Duodenal mucosa (tissue), 2 donors: Measurements from ENCODE around the gene BLVRA.
"Not testable (repeated sequence)": the region's sequence is repeated elsewhere in the genome, so short reads cannot be mapped to it uniquely, and the experiment has no call there.

Experiments used
- H3K27ac ChIP-seq: one replicate; pipeline ENCODE4 v1.7.0; 2013; ENCODE audit warnings: low read depth, low read length
- H3K27me3 ChIP-seq, 2 donors: one replicate each; pipeline ENCODE4 v1.7.0; 2013; ENCODE audit warnings: low read length in 2 of 2, control low read depth in 1 of 2; ENCODE audit not compliant: insufficient read depth in 2 of 2, control insufficient read depth in 1 of 2
- H3K36me3 ChIP-seq, 2 donors: one replicate each; pipeline ENCODE4 v1.7.0; 2013; ENCODE audit warnings: low read length in 2 of 2, control low read depth in 1 of 2; ENCODE audit not compliant: insufficient read depth in 2 of 2, control insufficient read depth in 1 of 2
- H3K4me1 ChIP-seq, 2 donors: one replicate each; pipeline ENCODE4 v1.7.0; 2013; ENCODE audit warnings: low read length in 2 of 2, control low read depth in 1 of 2; ENCODE audit not compliant: insufficient read depth in 2 of 2, control insufficient read depth in 1 of 2
- H3K4me3 ChIP-seq, 2 donors: one replicate each; pipeline ENCODE4 v1.7.0; 2013; ENCODE audit warnings: low read length in 2 of 2, low read depth in 1 of 2
- H3K9ac ChIP-seq, 2 donors: one replicate each; pipeline ENCODE4 v1.7.0; 2013; ENCODE audit warnings: low read length in 2 of 2, low read depth in 1 of 2
- H3K9me3 ChIP-seq, 2 donors: one replicate each; pipeline ENCODE4 v1.7.0; 2013; ENCODE audit warnings: low read length in 2 of 2, control low read depth in 1 of 2; ENCODE audit not compliant: control insufficient read depth in 1 of 2

Gene BLVRA

GRCh38 chr7:43792471-43793150 lies 34.1 kb downstream of the BLVRA start:
- H3K4me3 ChIP-seq: no peak overlapping the region
- no peak overlapping the region for H3K27ac ChIP-seq
- no peaks in the 10 kb centered on the region for H3K27me3 ChIP-seq
- no peaks in the 10 kb centered on the region for H3K4me1 ChIP-seq
- H3K9ac ChIP-seq: no peak overlapping the region
- H3K36me3 ChIP-seq: peaks cover 3 to 18% of the 10 kb centered on the region in 2 donors
- no peaks in the 10 kb centered on the region for H3K9me3 ChIP-seq

GRCh38 chr7:43799605-43800004 lies 41.1 kb downstream of the BLVRA start:
- no peaks in the 10 kb centered on the region for H3K4me1 ChIP-seq
- no peak overlapping the region for H3K27ac ChIP-seq
- H3K9ac ChIP-seq: no peak overlapping the region
- no peaks in the 10 kb centered on the region for H3K27me3 ChIP-seq
- H3K9me3 ChIP-seq: no peaks in the 10 kb centered on the region
- peaks cover 0 to 8% of the 10 kb centered on the region in 2 donors for H3K36me3 ChIP-seq
- no peak overlapping the region for H3K4me3 ChIP-seq

- H3K9ac ChIP-seq: no peak overlapping the region
- no peak overlapping the region for H3K4me3 ChIP-seq
- H3K4me1 ChIP-seq: no peaks in the 10 kb centered on the region
- H3K27ac ChIP-seq: no peak overlapping the region
- H3K27me3 ChIP-seq: no peaks in the 10 kb centered on the region
- no peaks in the 10 kb centered on the region for H3K9me3 ChIP-seq
- peaks cover 0 to 8% of the 10 kb centered on the region in 2 donors for H3K36me3 ChIP-seq
Measured at GRCh38 chr7:43803865-43804264, 45.4 kb downstream of the BLVRA start.

- peaks cover 0 to 7% of the 10 kb centered on the region in 2 donors for H3K36me3 ChIP-seq
Measured at GRCh38 chr7:43808410-43808809, 49.9 kb downstream of the BLVRA start.

GRCh38 chr7:43810195-43810941 lies 51.9 kb downstream of the BLVRA start:
- H3K9ac ChIP-seq, H3K27ac ChIP-seq, H3K9me3 ChIP-seq, H3K4me3 ChIP-seq, H3K36me3 ChIP-seq, H3K27me3 ChIP-seq, H3K4me1 ChIP-seq: not testable (repeated sequence)

More at GRCh38 chr7:43808410-43808809, 49.9 kb downstream of the BLVRA start:
- H3K27me3 ChIP-seq: no peaks in the 10 kb centered on the region
- no peak overlapping the region for H3K27ac ChIP-seq
- H3K9ac ChIP-seq: no peak overlapping the region
- H3K4me3 ChIP-seq: no peak overlapping the region
- no peaks in the 10 kb centered on the region for H3K4me1 ChIP-seq
- H3K9me3 ChIP-seq: no peaks in the 10 kb centered on the region

- no peak overlapping the region for H3K9ac ChIP-seq
- no peak overlapping the region for H3K27ac ChIP-seq
- no peaks in the 10 kb centered on the region for H3K36me3 ChIP-seq
- no peaks in the 10 kb centered on the region for H3K9me3 ChIP-seq
- no peaks in the 10 kb centered on the region for H3K27me3 ChIP-seq
- no peak overlapping the region for H3K4me3 ChIP-seq
- H3K4me1 ChIP-seq: no peaks in the 10 kb centered on the region
Measured at GRCh38 chr7:43815373-43815772, 56.9 kb downstream of the BLVRA start.

GRCh38 chr7:43816046-43816797 lies 57.7 kb downstream of the BLVRA start:
- H3K27me3 ChIP-seq, H3K4me3 ChIP-seq, H3K9ac ChIP-seq, H3K36me3 ChIP-seq, H3K27ac ChIP-seq, H3K4me1 ChIP-seq, H3K9me3 ChIP-seq: not testable (repeated sequence)

- not testable (repeated sequence) for H3K27me3 ChIP-seq, H3K9me3 ChIP-seq, H3K36me3 ChIP-seq, H3K27ac ChIP-seq, H3K4me3 ChIP-seq, H3K9ac ChIP-seq
- H3K4me1 ChIP-seq: peaks cover 5 to 14% of the 10 kb centered on the region in 2 donors
Measured at GRCh38 chr7:43823425-43823824, 64.9 kb downstream of the BLVRA start.

- H3K27ac ChIP-seq: no peak overlapping the region
- peaks cover 5 to 14% of the 10 kb centered on the region in 2 donors for H3K4me1 ChIP-seq
- H3K36me3 ChIP-seq: no peaks in the 10 kb centered on the region
- H3K27me3 ChIP-seq: no peaks in the 10 kb centered on the region
- no peaks in the 10 kb centered on the region for H3K9me3 ChIP-seq
- no peak overlapping the region for H3K9ac ChIP-seq
- H3K4me3 ChIP-seq: no peak overlapping the region
Measured at GRCh38 chr7:43823941-43824340, 65.5 kb downstream of the BLVRA start.

GRCh38 chr7:43824513-43824912 lies 66.0 kb downstream of the BLVRA start:
- Histone ChIP-seq H3K4me1 (peaks cover 5 to 14% of the 10 kb centered on the region in 2 donors), H3K4me3 (peak overlapping the region in 1 of 2 donors; percentile 54)
- H3K9ac ChIP-seq, H3K36me3 ChIP-seq, H3K9me3 ChIP-seq, H3K27me3 ChIP-seq, H3K27ac ChIP-seq: not testable (repeated sequence)
